GM21786 (cell line): ENCODE measurements around the gene PTP4A1.
"Not testable (repeated sequence)": the region's sequence is repeated elsewhere in the genome, so short reads cannot be mapped to it uniquely, and the experiment has no call there.

Experiments
- ATAC-seq: cut with Tn5 transposase; IDR thresholded peaks from one replicate; pipeline ENCODE4 v1.9.1; 2021; ENCODE audit not compliant: unreplicated experiment

Gene PTP4A1

DNA sequence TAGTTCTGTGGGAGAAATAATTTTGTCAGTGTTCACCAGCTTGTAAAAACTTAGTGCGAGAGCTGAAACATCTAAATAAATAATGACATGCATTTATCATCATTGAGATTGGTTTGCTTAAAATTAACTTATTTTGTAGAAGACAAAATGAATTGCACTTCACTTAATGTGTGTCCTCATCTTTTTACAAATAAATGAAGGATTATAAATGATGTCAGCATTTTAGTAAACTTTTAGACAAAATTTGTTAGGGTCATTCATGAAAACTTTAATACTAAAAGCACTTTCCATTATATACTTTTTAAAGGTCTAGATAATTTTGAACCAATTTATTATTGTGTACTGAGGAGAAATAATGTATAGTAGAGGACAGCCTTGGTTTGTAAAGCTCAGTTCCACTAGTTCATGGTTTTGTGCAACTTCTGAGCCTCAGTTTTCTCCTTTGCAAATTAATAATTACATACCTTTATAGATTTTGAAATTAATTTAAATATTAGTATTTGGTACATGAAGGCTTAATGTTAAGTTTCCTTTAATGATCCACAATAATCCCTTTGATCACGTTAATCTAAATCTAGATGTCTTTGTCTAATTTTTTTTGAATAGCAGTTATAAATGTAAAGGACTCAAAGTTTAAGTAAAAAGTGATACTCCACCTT is 9.2 kb downstream of the PTP4A1 start:
- no peak for ATAC-seq

DNA sequence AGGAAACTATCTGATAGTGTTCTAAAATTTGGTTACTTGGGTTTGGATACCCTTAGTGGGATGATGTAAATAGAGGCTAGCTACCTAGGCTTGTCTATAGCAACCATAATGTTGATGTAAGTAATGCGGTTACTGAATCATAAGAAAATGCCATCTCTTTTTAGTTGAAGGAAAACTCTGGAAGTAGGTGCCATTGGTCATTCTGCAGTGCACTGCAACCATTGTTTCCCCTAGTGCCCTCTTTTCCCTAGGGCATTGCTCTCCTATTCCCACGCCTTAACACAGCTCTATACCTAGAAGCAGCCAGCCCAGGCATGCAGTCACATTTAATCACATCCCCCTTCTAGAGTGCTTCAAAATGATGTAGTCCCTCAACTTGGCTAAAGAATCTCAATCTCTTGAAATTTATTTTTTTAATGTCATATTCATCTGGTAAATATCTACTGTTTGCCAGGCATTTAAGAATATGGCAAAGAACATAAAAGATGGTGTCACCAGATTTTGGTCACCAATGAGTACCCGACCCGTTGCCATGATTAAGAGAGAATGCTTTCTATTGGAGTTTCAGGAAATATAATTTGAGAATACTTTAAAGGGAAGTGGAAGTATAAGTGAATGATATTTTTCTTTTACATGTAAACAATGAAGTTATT is 10.4 kb downstream of the PTP4A1 start:
- ATAC-seq = no peak

DNA sequence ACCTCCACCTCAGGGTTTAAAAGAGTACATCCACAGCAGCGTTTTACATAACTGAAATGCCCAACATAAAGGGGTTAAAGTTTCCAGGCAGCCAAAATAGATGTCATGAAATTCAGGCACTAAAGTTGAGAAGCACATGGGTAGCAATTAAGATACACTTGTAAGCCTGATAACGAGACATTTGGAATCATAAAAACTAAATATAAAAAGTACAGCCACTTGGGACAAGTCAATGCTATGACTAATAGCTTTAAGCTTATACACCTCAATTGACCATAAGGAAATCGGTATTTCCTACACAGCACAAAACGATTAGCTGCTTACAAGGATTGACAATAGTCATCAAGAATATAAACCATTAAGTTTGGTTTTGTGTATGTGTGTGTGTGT is 11.8 kb downstream of the PTP4A1 start:
- ATAC-seq = no peak

DNA sequence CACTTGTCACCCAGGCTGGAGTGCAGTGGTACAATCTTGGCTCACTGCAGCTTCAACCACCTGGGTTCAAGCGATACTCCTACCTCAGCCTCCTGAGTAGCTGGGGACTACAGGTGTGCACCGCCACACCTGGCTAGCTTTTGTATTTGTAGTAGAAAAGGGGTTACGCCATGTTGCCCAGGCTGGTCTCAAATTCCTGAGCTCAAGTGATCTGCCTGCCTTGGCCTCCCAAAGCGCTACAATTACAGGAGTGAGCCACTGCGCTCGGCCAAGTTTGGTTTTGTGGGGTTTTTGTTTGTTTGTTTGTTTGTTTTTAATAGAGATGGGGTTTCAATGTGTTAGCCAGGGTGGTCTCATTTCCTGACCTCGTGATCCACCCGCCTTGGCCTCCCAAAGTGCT is 12.3 kb downstream of the PTP4A1 start:
- no peak for ATAC-seq

DNA sequence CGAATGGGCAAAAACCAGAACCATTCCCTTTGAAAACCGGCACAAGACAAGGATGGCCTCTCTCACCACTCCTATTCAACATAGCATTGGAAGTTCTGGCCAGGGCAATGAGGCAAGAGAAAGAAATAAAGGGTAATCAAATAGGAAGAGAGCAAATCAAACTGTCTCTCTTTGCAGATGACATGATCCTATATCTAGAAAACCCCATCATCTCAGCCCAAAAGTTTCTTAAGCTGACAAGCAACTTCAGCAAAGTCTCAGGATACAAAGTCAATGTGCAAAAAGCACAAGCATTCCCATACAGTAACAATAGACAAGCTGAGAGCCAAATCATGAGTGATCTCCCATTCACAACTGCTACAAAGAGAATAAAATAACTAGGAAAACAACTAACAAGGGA is 13.4 kb downstream of the PTP4A1 start:
- ATAC-seq = not testable (repeated sequence)

DNA sequence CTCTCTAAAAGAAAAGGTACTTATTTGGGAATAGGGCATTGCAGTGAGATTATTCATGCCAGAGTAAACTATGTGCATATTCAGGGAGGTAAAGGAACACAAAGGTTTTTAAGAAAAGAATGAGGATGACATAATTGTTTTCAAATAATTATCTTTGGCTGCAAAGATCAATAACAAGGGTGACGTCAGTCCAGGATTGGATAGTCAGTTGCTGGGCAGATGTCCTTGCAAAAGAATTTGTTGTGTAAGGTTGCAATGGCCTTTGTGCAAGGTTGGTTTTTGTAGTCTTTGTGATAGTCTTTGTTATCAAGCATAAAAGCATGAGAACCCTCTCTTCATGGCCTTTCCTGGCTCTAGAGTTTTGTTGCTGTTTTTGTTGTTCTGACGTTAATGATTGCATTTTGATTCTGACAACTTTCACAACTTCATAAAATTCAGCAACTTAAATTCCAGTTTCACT is 17.7 kb downstream of the PTP4A1 start:
- no peak for ATAC-seq

DNA sequence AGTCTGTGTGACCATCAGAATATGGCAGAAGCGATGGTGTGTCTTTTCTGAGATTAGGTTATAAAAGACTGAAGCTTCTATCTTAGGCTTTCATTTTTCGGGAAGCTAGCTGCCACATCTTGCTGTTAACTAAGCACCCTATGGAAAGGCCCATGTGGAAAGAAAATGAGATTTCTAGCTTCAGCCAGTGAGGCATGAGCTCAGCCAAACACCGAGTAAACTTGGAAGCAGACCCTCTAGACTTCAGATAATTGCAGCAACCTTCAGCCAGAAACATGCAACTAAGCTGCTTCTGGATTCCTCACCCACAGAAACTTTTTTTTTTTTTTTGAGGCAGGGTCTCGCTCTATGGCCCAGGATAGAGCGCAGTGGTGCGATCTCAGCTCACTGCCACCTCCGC is 20.6 kb downstream of the PTP4A1 start:
- no peak for ATAC-seq

DNA sequence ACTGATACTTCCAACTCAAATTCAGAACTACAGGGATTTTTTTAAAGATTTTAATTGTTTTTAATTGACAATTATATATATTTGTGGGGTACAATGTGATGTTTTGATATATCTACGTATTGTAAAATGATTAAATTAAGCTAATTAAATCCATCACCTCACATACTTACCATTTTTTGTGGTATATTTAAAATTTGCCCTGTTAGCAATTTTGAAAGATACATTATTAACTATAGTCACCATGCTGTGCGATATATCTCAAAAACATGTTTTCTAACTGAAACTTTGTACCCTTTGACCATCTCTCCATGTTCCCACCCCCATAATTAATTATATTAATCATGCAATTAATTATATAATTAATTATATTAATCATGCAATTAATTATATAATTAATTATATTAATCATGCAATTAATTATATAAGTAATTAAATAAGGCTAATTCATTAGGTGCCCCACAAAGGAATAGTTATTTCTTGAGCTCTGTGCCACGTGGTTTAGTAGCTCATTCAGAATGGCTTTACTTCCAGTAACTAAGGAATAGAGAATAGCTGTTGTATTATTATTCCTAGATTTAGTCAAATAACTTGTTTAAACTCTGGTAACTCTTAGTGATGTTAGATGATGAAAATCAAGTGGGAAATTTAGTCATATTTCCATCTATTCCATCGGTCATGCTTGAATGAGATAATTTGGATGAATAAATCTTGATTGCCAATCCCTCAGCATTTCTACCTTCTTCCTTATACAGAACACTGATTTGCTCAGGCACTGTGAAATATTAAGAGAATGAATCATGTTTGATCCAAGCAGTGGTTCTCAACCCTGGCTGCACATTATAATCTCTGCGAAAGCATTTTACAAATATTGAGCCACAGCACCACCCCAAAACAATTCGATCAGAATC is 25.1 kb downstream of the PTP4A1 start:
- ATAC-seq = no peak

DNA sequence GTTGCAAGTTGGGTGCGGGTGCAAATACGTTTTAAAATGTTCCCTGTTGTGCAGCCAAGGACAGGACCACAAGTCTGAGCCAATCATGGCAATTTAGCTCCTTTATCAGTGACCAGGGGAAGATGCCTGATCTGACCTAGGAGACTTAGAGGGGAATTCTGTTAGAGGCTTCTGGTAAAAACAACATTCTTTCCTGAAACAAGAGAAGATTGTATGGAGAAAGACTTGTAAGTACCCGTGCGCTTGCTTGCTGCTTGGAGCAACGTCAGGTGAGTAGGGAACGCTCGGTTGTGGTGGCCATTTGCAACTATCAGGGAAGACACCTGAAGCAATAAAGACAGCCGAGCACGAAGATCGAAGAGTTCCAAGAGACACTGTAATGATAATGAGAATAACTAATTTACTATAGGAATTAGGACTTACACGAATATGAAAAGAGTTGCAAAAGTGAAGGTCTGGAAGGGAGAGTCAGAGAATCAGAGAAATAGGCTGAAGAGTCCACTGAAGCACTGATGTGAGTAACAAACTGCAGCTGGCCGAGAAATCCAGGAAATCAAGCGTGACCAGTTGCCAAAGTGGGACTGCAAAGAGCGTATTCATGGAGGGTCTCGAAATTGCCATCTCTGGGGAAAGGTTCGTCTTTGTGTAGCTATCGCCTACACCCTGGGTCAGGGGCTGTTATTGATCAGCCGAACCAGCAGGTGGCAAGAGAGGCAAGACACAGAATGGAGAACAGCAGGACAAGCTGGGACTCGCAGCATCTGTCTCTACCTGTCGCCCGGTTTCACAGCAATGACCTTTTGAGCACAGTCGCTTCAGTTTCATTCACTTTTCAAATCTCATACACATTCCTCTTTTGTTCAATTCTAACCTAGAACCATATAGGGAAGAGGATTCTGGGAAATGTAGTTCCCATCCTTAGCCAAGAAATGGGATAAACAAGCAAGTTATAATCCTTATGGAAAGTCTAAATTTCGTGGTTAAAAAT is 26.1 kb downstream of the PTP4A1 start:
- peak; percentile 99 for ATAC-seq

DNA sequence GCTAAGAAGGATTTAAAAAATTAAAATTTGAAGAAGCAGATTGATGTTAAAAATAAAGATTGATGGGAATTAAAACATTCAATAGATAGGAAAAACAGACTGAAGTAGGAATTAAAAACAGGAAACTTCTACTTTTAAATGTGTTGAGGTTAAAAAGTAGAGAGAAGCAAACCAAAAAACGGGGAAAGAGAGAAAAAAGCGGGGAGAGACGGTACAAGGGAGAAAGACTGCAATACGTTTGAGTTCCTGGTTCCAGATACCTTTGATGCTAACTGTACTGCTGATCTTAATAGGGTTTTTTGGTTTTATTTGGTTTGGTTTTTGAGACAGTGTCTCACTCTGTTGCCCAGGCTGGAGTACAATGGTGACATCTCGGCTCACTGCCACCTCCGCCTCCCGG is 27.0 kb downstream of the PTP4A1 start:
- no peak for ATAC-seq

DNA sequence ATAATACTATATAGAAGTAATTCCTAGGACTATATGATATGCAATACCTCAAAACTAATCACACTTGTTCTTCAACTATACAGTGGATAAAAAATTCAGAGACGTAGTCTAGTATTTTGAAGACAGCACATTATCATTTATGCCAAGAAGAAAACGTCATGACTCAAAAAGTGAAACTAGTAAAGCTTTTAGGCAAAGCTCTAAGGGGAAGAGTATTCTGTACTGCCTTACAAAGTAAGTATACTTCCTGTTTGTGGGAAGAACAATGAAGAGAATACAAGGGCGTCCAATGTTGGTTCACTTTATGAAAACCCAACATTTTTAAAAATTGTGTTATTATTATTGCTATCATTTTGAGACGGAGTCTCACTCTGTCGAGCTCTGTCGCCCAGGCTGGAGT is 27.9 kb downstream of the PTP4A1 start:
- no peak for ATAC-seq

DNA sequence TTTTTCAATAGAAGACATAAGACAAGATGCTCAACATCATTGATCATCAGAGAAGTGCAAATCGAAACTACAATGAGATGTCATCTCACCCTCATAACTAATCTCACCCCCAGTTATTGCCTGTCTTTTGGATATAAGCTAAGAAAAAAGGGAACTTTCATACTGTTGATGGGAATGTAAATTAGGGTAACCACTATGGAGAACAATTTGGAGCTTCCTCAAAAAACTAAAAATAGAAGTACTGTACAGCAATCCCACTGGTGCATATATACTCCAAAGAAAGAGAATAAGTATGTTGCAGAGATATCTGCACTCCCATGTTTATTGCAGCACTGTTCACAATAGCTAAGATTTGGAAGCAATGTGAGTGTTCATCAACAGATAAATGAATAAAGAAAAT is 37.0 kb downstream of the PTP4A1 start:
- no peak for ATAC-seq

DNA sequence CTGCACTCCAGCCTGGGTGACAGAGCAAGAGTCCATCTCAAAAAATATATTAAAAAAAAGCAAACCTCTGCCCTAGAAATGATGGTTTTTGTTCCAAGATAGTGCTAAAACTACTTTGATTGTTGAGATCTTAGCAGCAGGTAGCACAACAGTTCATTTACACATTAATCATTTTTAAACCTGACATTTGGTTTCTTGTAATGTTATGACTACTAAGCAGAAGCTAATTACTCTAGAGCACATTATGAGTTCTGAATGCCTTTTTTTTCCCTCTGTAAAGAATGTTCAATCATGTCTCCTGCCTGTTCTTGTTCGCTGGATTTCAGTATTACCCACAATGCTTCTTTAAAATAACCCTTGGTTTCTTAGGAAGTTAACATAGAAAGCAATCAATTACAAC is 38.7 kb downstream of the PTP4A1 start:
- no peak for ATAC-seq

DNA sequence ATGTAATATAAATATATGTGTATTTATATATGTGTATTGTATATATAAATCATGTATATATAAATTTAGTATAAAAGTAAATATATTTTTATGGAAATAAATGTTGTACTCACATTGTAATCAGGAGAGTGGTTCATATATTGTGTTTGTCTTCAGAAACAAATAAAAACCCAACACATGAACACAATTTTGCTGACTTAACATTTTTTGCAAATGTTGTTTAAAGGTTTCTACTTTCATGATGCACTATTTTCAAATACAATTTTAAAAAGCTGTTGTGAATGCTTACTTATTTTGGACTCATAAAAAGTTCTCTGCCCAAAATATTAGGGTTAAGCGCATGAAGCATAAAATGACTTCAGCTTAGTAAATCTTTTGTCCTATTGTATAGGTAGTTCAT is 39.3 kb downstream of the PTP4A1 start:
- ATAC-seq = no peak

DNA sequence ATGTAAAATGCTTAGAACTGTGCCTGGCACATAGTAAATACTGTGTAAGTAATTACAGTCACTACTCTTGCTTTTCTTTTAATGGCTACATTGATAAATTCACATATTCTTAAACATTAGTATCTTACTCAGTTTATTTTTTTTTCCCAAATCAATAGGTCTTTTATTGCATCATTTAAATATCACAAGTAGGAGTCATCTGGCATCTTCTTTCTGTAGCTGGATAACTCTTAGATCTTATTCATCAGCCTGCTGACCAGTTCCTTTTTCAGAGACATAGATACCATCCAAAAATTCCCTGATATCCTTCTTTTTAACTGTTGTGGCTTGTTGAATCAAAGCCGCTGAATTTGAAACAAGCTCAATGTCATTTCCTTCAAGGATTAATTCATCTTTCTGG is 43.3 kb downstream of the PTP4A1 start:
- no peak for ATAC-seq
